H9 (cell line): ENCODE data around the gene KTN1. TPM values are rescaled to one million over a fixed set of nuclear protein-coding genes. Genes with fewer than 3 reads are reported as not detected.

Source experiments
- DNase-seq: peaks from one replicate; pipeline ENCODE4 v3.0.0-alpha.2; 2017
- H2AFZ ChIP-seq: one replicate; pipeline ENCODE4 v1.6.1; 2013; ENCODE audit warnings: mild to moderate bottlenecking, low read length, control low read depth, moderate library complexity
- H2AK5ac ChIP-seq: 2 replicates; pipeline ENCODE4 v1.6.1; 2013; ENCODE audit warnings: low read length, control low read depth, mixed read lengths; ENCODE audit not compliant: insufficient read length
- H2BK120ac ChIP-seq: one replicate; pipeline ENCODE4 v1.6.1; 2013; ENCODE audit warnings: low read depth, mild to moderate bottlenecking, low read length, control low read depth, inconsistent platforms; ENCODE audit not compliant: poor library complexity, severe bottlenecking
- H2BK12ac ChIP-seq: 2 replicates; pipeline ENCODE4 v1.6.1; 2013; ENCODE audit warnings: low read length, control low read depth, mixed read lengths, low read depth; ENCODE audit not compliant: insufficient read length
- H2BK15ac ChIP-seq: 2 replicates; pipeline ENCODE4 v1.6.1; 2013; ENCODE audit warnings: low read depth, low read length, control low read depth
- H2BK20ac ChIP-seq: one replicate; pipeline ENCODE4 v1.6.1; 2013; ENCODE audit warnings: low read depth, mild to moderate bottlenecking, low read length, control low read depth, inconsistent platforms; ENCODE audit not compliant: poor library complexity, severe bottlenecking
- H2BK5ac ChIP-seq: 2 replicates; pipeline ENCODE4 v1.6.1; 2013; ENCODE audit warnings: low read length, control low read depth, mixed read lengths; ENCODE audit not compliant: insufficient read length
- H3K14ac ChIP-seq: 2 replicates; pipeline ENCODE4 v1.6.1; 2013; ENCODE audit warnings: low read length, control low read depth; ENCODE audit not compliant: insufficient read depth
- H3K18ac ChIP-seq: 2 replicates; pipeline ENCODE4 v1.6.1; 2013; ENCODE audit warnings: low read depth, mild to moderate bottlenecking, mixed read lengths, low read length, control low read depth; ENCODE audit not compliant: insufficient read length
- H3K23ac ChIP-seq: 2 replicates; pipeline ENCODE4 v1.6.1; 2013; ENCODE audit warnings: low read length, control low read depth, mixed read lengths, low read depth; ENCODE audit not compliant: insufficient read length
- H3K23me2 ChIP-seq: 2 replicates; pipeline ENCODE4 v1.6.1; 2013; ENCODE audit warnings: low read depth, mild to moderate bottlenecking, mixed read lengths, low read length, control low read depth; ENCODE audit not compliant: insufficient read length, poor library complexity, severe bottlenecking
- H3K27ac ChIP-seq: 2 replicates; pipeline ENCODE4 v1.5.1; 2013; ENCODE audit warnings: low read length, control low read depth, mixed read lengths, low read depth; ENCODE audit not compliant: insufficient read length
- H3K27me3 ChIP-seq: 2 replicates; pipeline ENCODE4 v1.6.1; 2013; ENCODE audit warnings: low read length, control low read depth, inconsistent platforms; ENCODE audit not compliant: insufficient read depth
- H3K4ac ChIP-seq: 2 replicates; pipeline ENCODE4 v1.6.1; 2013; ENCODE audit warnings: low read depth, mild to moderate bottlenecking, control low read depth, inconsistent platforms, low read length, moderate library complexity
- H3K4me1 ChIP-seq: 2 replicates; pipeline ENCODE4 v1.6.1; 2013; ENCODE audit warnings: low read length, control low read depth, inconsistent platforms; ENCODE audit not compliant: insufficient read depth
- H3K4me2 ChIP-seq: 2 replicates; pipeline ENCODE4 v1.6.1; 2013; ENCODE audit warnings: low read length, control low read depth, mixed read lengths; ENCODE audit not compliant: insufficient read length, insufficient read depth
- H3K56ac ChIP-seq: 2 replicates; pipeline ENCODE4 v1.6.1; 2013; ENCODE audit warnings: low read depth, mild to moderate bottlenecking, mixed read lengths, low read length, control low read depth; ENCODE audit not compliant: insufficient read length
- H3K79me1 ChIP-seq: 2 replicates; pipeline ENCODE4 v1.6.1; 2013; ENCODE audit warnings: low read depth, mild to moderate bottlenecking, moderate library complexity, low read length, control low read depth, inconsistent platforms; ENCODE audit not compliant: insufficient read depth, poor library complexity, severe bottlenecking
- H3K79me2 ChIP-seq: 2 replicates; pipeline ENCODE4 v1.6.1; 2013; ENCODE audit warnings: low read length, control low read depth, inconsistent platforms; ENCODE audit not compliant: insufficient read depth
- H3K9ac ChIP-seq: 2 replicates; pipeline ENCODE4 v1.6.1; 2013; ENCODE audit warnings: low read length, control low read depth, mixed read lengths; ENCODE audit not compliant: insufficient read length; ENCODE audit errors: extremely low read depth
- H3K9me3 ChIP-seq: one replicate; pipeline ENCODE4 v1.6.1; 2013; ENCODE audit warnings: low read depth, low read length, inconsistent platforms; ENCODE audit not compliant: control insufficient read depth
- H3T11ph ChIP-seq: one replicate; pipeline ENCODE4 v1.6.1; 2013; ENCODE audit warnings: mild to moderate bottlenecking, low read length, control low read depth, inconsistent platforms
- H4K20me1 ChIP-seq: one replicate; pipeline ENCODE4 v1.6.1; 2013; ENCODE audit not compliant: control insufficient read depth, insufficient read length, insufficient read depth
- H4K5ac ChIP-seq: 2 replicates; pipeline ENCODE4 v1.6.1; 2013; ENCODE audit warnings: low read depth, mild to moderate bottlenecking, mixed read lengths, low read length, control low read depth; ENCODE audit not compliant: insufficient read length
- H4K8ac ChIP-seq: replicated peaks from 2 replicates; pipeline ENCODE4 v1.6.1; 2013; ENCODE audit warnings: low read length, control low read depth, mixed read lengths, low read depth; ENCODE audit not compliant: insufficient read length
- H4K91ac ChIP-seq: 2 replicates; pipeline ENCODE4 v1.6.1; 2013; ENCODE audit warnings: low read depth, mild to moderate bottlenecking, moderate library complexity, mixed read lengths, low read length, control low read depth; ENCODE audit not compliant: insufficient read length
- H3K27ac Mint-ChIP-seq, 3 experiments: 2 replicates in 2 of 3; 3 replicates in 1 of 3; pipeline ENCODE4 v1.8.0; 2020 to 2021; ENCODE audit warnings: mixed read lengths in 3 of 3, mild to moderate bottlenecking in 1 of 3, moderate library complexity in 1 of 3
- H3K27me3 Mint-ChIP-seq: 2 replicates; pipeline ENCODE4 v1.8.0; 2021; ENCODE audit warnings: low read depth, mild to moderate bottlenecking, moderate library complexity, mixed read lengths
- H3K36me3 Mint-ChIP-seq, 3 experiments: 2 replicates in 2 of 3; 3 replicates in 1 of 3; pipeline ENCODE4 v1.8.0; 2020 to 2021; ENCODE audit warnings: low read depth in 3 of 3, mixed read lengths in 3 of 3; ENCODE audit not compliant: insufficient read depth in 1 of 3
- H3K4me1 Mint-ChIP-seq, 2 experiments: 2 replicates each; pipeline ENCODE4 v1.8.0; 2020; ENCODE audit warnings: mixed read lengths in 2 of 2
- H3K4me3 Mint-ChIP-seq, 2 experiments: 2 replicates in 1 of 2; 3 replicates in 1 of 2; pipeline ENCODE4 v1.8.0; 2020 to 2021; ENCODE audit warnings: mild to moderate bottlenecking in 2 of 2, mixed read lengths in 2 of 2, moderate library complexity in 1 of 2
- H3K9me3 Mint-ChIP-seq, 2 experiments: 2 replicates in 1 of 2; 3 replicates in 1 of 2; pipeline ENCODE4 v1.8.0; 2020; ENCODE audit warnings: mild to moderate bottlenecking in 2 of 2, mixed read lengths in 2 of 2, moderate library complexity in 1 of 2
- CTCF ChIP-seq: fragments of 200-600 bp; sonication (generic); conservative IDR thresholded peaks from 3 replicates; pipeline ENCODE4 v1.8.0; 2021; ENCODE audit warnings: antibody characterized with exemption, mild to moderate bottlenecking
- WGBS: extraction: QIAGEN DNeasy Blood & Tissue Kit; methylation state at CpG from one replicate; pipeline ENCODE4 v1.1.7; 2013; ENCODE audit warnings: missing lambda C conversion rate, low lambda C conversion rate, mixed read lengths; ENCODE audit not compliant: insufficient read length; ENCODE audit errors: extremely low coverage; 5-methylcytosine and 5-hydroxymethylcytosine counted together
- total RNA-seq: library from RNA; stranded (reverse); gene quantifications from 2 replicates; pipeline ENCODE4 v1.2.1, GENCODE V29; 2021

KTN1 gene
- total RNA-seq, 1 experiment from 2014 or later: 128 TPM

GRCh38 chr14:55717621-55718020 lies 137.6 kb downstream of the KTN1 start:
- Histone ChIP-seq H3K23ac (no peak overlapping the region), H4K8ac (no peak overlapping the region), H3K18ac (no peak overlapping the region), H2BK20ac (no peak overlapping the region), H4K5ac (no peak overlapping the region), H3K27ac (no peak overlapping the region), H3K14ac (no peak overlapping the region), H2AK5ac (no peak overlapping the region), H3K9ac (no peak overlapping the region), H3K23me2 (no peaks in the 10 kb centered on the region), H3K79me2 (no peaks in the 10 kb centered on the region), H3K56ac (no peak overlapping the region), H3K79me1 (no peaks in the 10 kb centered on the region), H2BK120ac (no peak overlapping the region), H3K4me2 (no peak overlapping the region), H3T11ph (no peak overlapping the region), H3K4me1 (no peaks in the 10 kb centered on the region), H4K20me1 (no peaks in the 10 kb centered on the region), H3K9me3 (no peaks in the 10 kb centered on the region), H4K91ac (no peak overlapping the region), H2AFZ (no peak overlapping the region), H2BK12ac (no peak overlapping the region), H2BK15ac (no peak overlapping the region), H3K4ac (no peak overlapping the region), H3K27me3 (no peaks in the 10 kb centered on the region), H2BK5ac (no peak overlapping the region)
- WGBS: no CpG with 5 or more reads among the region's 4 CpGs
- Mint-ChIP-seq H3K36me3 (no peaks in the 10 kb centered on the region; a peak in 1 of 7 replicates), H3K4me3 (no peak overlapping the region), H3K4me1 (peaks cover 4 to 9% of the 10 kb centered on the region in 2 experiments), H3K27ac (no peak overlapping the region), H3K27me3 (no peaks in the 10 kb centered on the region), H3K9me3 (no peaks in the 10 kb centered on the region; a peak in 1 of 5 replicates)
- no peak for TF ChIP-seq CTCF
- DNase-seq: no peak
